ENCODE data around the gene LRRC4C. TPM values are rescaled to one million over a fixed set of nuclear protein-coding genes. Genes with fewer than 3 reads are reported as not detected.

The LRRC4C gene
- total RNA-seq, 2 experiments from 2014 or later = not detected

GRCh38 chr11:41306431-41306830 is 153.0 kb downstream of the LRRC4C start:
- no peak overlapping the region for H3K27ac ChIP-seq (ENCODE audit: low read depth in 1 of 2, low read length in 2 of 2)
- Mint-ChIP-seq H3K36me3 (ENCODE audit: low read depth) (no peaks in the 10 kb centered on the region), H3K27ac (no peak overlapping the region), H3K9me3 (peaks cover 4% of the 10 kb centered on the region), H3K27me3 (no peaks in the 10 kb centered on the region), H3K4me1 (ENCODE audit: low read depth) (no peaks in the 10 kb centered on the region), H3K4me3 (no peak overlapping the region)
- H3K4me3 ChIP-seq (ENCODE audit: low read length) = no peak overlapping the region
- intact Hi-C loops (cut with DNase I, micrococcal nuclease) = no loop called here
- H3K27me3 ChIP-seq (ENCODE audit: control insufficient read depth in 1 of 2, insufficient read depth in 2 of 2, low read length in 2 of 2) = no peaks in the 10 kb centered on the region
- ATAC-seq (ENCODE audit: poor library complexity) (no peak), DNase-seq (no peak)
- POLR2A ChIA-PET = no interaction called here
- no peaks in the 10 kb centered on the region for H3K36me3 ChIP-seq (ENCODE audit: insufficient read depth, low read length)
- CTCF ChIA-PET = interaction anchor here (0.7 kb wide), 1 partner anchor 13 kb away, joined by 4 read pairs; no protein-coding TSS in a partner anchor
- no peaks in the 10 kb centered on the region for H3K4me1 ChIP-seq (ENCODE audit: insufficient read depth, low read length)
- TF ChIP-seq CTCF (IDR thresholded peaks at IDR 0.05) = no peak
- peaks cover 0 to 5% of the 10 kb centered on the region in 2 experiments for H3K9me3 ChIP-seq (ENCODE audit: control insufficient read depth in 1 of 2, insufficient read depth in 1 of 2, low read length in 2 of 2)

GRCh38 chr11:41301023-41301422 is 158.4 kb downstream of the LRRC4C start:
- no peaks in the 10 kb centered on the region for H3K9me3 ChIP-seq (ENCODE audit: control insufficient read depth in 1 of 2, insufficient read depth in 1 of 2, low read length in 2 of 2)
- ChIA-PET CTCF (no interaction called here), POLR2A (no interaction called here)
- DNase-seq (no peak), ATAC-seq (ENCODE audit: poor library complexity) (no peak)
- H3K36me3 ChIP-seq (ENCODE audit: insufficient read depth, low read length) = no peaks in the 10 kb centered on the region
- intact Hi-C loops (cut with DNase I, micrococcal nuclease) = no loop called here
- H3K4me1 ChIP-seq (ENCODE audit: insufficient read depth, low read length) = no peaks in the 10 kb centered on the region
- H3K27ac ChIP-seq (ENCODE audit: low read depth in 1 of 2, low read length in 2 of 2) = no peak overlapping the region
- H3K27me3 Mint-ChIP-seq = no peaks in the 10 kb centered on the region
- TF ChIP-seq CTCF (IDR thresholded peaks at IDR 0.05) = no peak
- H3K4me3 ChIP-seq (ENCODE audit: low read length) = no peak overlapping the region
- H3K36me3 Mint-ChIP-seq (ENCODE audit: low read depth) = no peaks in the 10 kb centered on the region
- H3K4me1 Mint-ChIP-seq (ENCODE audit: low read depth) = no peaks in the 10 kb centered on the region
- H3K27me3 ChIP-seq (ENCODE audit: control insufficient read depth in 1 of 2, insufficient read depth in 2 of 2, low read length in 2 of 2) = no peaks in the 10 kb centered on the region
- peaks cover 5% of the 10 kb centered on the region for H3K9me3 Mint-ChIP-seq
- H3K27ac Mint-ChIP-seq = no peak overlapping the region
- H3K4me3 Mint-ChIP-seq = no peak overlapping the region

DNA sequence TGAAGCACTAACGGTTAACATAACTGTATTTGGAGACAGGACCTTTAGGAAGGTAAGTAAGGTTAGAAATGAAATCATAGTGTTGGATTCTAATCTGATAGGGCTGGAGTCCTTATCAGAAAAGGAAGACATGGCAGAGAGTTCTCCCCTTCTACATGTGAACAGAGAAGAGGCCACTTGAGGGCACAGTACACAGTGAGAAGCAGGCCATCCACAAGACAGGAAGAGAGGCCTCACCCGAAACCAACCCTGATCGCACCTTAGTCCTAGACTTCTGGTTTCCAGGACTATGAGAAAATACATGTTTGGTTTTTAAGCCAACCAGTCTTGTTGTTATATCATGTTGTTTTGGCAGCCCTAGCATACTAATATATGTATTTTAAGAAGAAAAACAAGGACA is 170.0 kb downstream of the LRRC4C start:
- no peaks in the 10 kb centered on the region for H3K4me1 Mint-ChIP-seq (ENCODE audit: low read depth)
- POLR2A ChIA-PET = no interaction called here
- Histone ChIP-seq H3K4me3 (ENCODE audit: low read length) (no peak overlapping the region), H3K36me3 (ENCODE audit: insufficient read depth, low read length) (no peaks in the 10 kb centered on the region), H3K9me3 (ENCODE audit: control insufficient read depth in 1 of 2, insufficient read depth in 1 of 2, low read length in 2 of 2) (peaks cover 0 to 4% of the 10 kb centered on the region in 2 experiments), H3K27ac (ENCODE audit: low read depth in 1 of 2, low read length in 2 of 2) (no peak overlapping the region), H3K4me1 (ENCODE audit: insufficient read depth, low read length) (no peaks in the 10 kb centered on the region), H3K27me3 (ENCODE audit: control insufficient read depth in 1 of 2, insufficient read depth in 2 of 2, low read length in 2 of 2) (no peaks in the 10 kb centered on the region)
- DNase-seq (no peak), ATAC-seq (ENCODE audit: poor library complexity) (no peak)
- no peaks in the 10 kb centered on the region for H3K27me3 Mint-ChIP-seq
- no peak overlapping the region for H3K27ac Mint-ChIP-seq
- peaks cover 4% of the 10 kb centered on the region for H3K9me3 Mint-ChIP-seq
- CTCF ChIA-PET = no interaction called here
- H3K36me3 Mint-ChIP-seq (ENCODE audit: low read depth) = no peaks in the 10 kb centered on the region
- no peak for TF ChIP-seq CTCF (IDR thresholded peaks at IDR 0.05)
- intact Hi-C loops (cut with DNase I, micrococcal nuclease) = no loop called here
- H3K4me3 Mint-ChIP-seq = no peak overlapping the region

All from CD4-positive, alpha-beta T cell (primary cell).